Measurements from ENCODE around the gene MST1. TPM values are rescaled to one million over a fixed set of nuclear protein-coding genes. Genes with fewer than 3 reads are reported as not detected.

MST1 gene
- polyA plus RNA-seq, 6 donors from 2014 or later = 0.41 to 1.8 (median 1.1) TPM; not detected in 3

DNA sequence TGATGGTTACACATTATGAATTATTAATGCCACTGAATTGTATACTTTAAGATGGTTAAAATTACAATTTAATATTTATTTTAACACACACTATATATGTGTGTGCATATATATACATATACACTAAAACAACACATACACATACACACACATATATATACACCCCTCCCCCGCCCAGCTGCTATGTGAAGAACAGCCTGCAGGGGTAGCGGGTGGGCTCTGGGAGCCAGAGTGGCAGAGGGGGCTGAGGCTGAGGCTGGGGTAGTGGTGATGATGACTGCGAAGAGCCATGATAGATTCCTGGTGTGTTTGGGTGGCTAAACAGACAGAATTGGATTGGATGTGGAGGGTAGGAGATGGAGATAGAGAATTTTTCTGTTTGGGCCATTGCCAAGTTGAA lies 54.5 kb downstream of the MST1 start:
- Mint-ChIP-seq H3K27ac (peak overlapping the region in 1 of 6 donors; percentile 28), H3K27me3 (peaks cover 9 to 35% (median 28%) of the 10 kb centered on the region in 3 donors), H3K4me3 (no peak overlapping the region), H3K4me1 (no peaks in the 10 kb centered on the region), H3K9me3 (peaks cover 0 to 17% (median 6%) of the 10 kb centered on the region in 7 donors), H3K36me3 (peaks cover 0 to 9% of the 10 kb centered on the region in 2 donors)
- DNase-seq (no peak), ATAC-seq (ENCODE audit: low read depth in 2 of 2) (no peak)

Other genes with a start within 250 kb of the MST1 start
- 1 to 10 TPM; 4.3 to 6.4 (median 5.2) TPM for gene DAG1, start 219.2 kb downstream of the MST1 start, polyA plus RNA-seq (ENCODE audit: low read depth in 6 of 6)
- not detected for gene BSN, start 135.0 kb downstream of the MST1 start, polyA plus RNA-seq (ENCODE audit: low read depth in 6 of 6)
- gene APEH, start 15.1 kb downstream of the MST1 start, polyA plus RNA-seq (ENCODE audit: low read depth in 6 of 6) = 100 to 1,000 TPM in 1 of 6 donors, 10 to 100 TPM in 5; 73.4 to 105 (median 82.2) TPM
- 10 to 100 TPM in 5 of 6 donors, 1 to 10 TPM in 1; 5.7 to 19.5 (median 11.0) TPM for gene RNF123, start 83 bp upstream of the MST1 start, polyA plus RNA-seq (ENCODE audit: low read depth in 6 of 6)
- gene AMIGO3, start 30.2 kb upstream of the MST1 start, polyA plus RNA-seq (ENCODE audit: low read depth in 6 of 6) = under 1 TPM in 2 of 6 donors, not detected in 4; 0.30 to 0.77 TPM
- gene GMPPB, start 34.5 kb upstream of the MST1 start, polyA plus RNA-seq (ENCODE audit: low read depth in 6 of 6) = 10 to 100 TPM; 11.5 to 22.0 (median 14.6) TPM
- gene IP6K1, start 97.1 kb upstream of the MST1 start, polyA plus RNA-seq (ENCODE audit: low read depth in 6 of 6) = 10 to 100 TPM; 16.2 to 23.9 (median 21.3) TPM
- not detected for gene CDHR4, start 110.4 kb upstream of the MST1 start, polyA plus RNA-seq (ENCODE audit: low read depth in 6 of 6)
- 10 to 100 TPM in 5 of 6 donors, 1 to 10 TPM in 1; 4.3 to 21.7 (median 15.4) TPM for gene INKA1, start 113.8 kb upstream of the MST1 start, polyA plus RNA-seq (ENCODE audit: low read depth in 6 of 6)
- 10 to 100 TPM; 38.5 to 67.7 (median 52.7) TPM for gene UBA7, start 124.5 kb upstream of the MST1 start, polyA plus RNA-seq (ENCODE audit: low read depth in 6 of 6)
- 1 to 10 TPM; 2.2 to 4.6 (median 3.8) TPM for gene TRAIP, start 167.1 kb upstream of the MST1 start, polyA plus RNA-seq (ENCODE audit: low read depth in 6 of 6)
- not detected for gene CAMKV, start 180.4 kb upstream of the MST1 start, polyA plus RNA-seq (ENCODE audit: low read depth in 6 of 6)
- not detected for gene MST1R, start 214.4 kb upstream of the MST1 start, polyA plus RNA-seq (ENCODE audit: low read depth in 6 of 6)
- 10 to 100 TPM in 2 of 6 donors, 1 to 10 TPM in 4; 6.3 to 12.3 (median 8.0) TPM for gene MON1A, start 240.3 kb upstream of the MST1 start, polyA plus RNA-seq (ENCODE audit: low read depth in 6 of 6)